Tibial nerve (tissue), 4 donors: ENCODE data around the gene SHROOM2. TPM values are rescaled to one million over a fixed set of nuclear protein-coding genes. Genes with fewer than 3 reads are reported as not detected.

ENCODE experiments used
- DNase-seq, 2 donors: peaks; one replicate each; pipeline ENCODE4 v3.0.0-alpha.2; 2019; ENCODE audit warnings: low spot score in 2 of 2
- H3K27ac ChIP-seq, 4 donors: fragments of 200-600 bp; sonication (generic) in 3 of 4; one replicate each; pipeline ENCODE4 v1.5.1; 2017 to 2019; ENCODE audit warnings: mild to moderate bottlenecking in 1 of 4
- H3K27me3 ChIP-seq, 2 donors: fragments of 200-600 bp; sonication (generic) in 1 of 2; one replicate each; pipeline versions ENCODE4 v1.5.1 to v1.6.0; 2017 to 2019
- H3K36me3 ChIP-seq, 3 donors: fragments of 200-600 bp; sonication (generic); one replicate each; pipeline ENCODE4 v1.5.1; 2018 to 2019
- H3K4me1 ChIP-seq, 4 donors: fragments of 200-600 bp; sonication (generic) in 3 of 4; one replicate each; pipeline ENCODE4 v1.5.1; 2017 to 2019
- H3K4me3 ChIP-seq, 4 donors: fragments of 200-600 bp; sonication (generic) in 3 of 4; one replicate each; pipeline ENCODE4 v1.5.1; 2017 to 2019; ENCODE audit warnings: mild to moderate bottlenecking in 1 of 4, moderate library complexity in 1 of 4
- H3K9me3 ChIP-seq, 4 donors: fragments of 200-600 bp; sonication (generic) in 3 of 4; one replicate each; pipeline ENCODE4 v1.5.1; 2017 to 2019
- CTCF ChIP-seq, 5 experiments: fragments of 200-600 bp in 3 of 5; fragments of 450-650 bp in 2 of 5; sonication (generic) in 3 of 5; IDR thresholded peaks; one replicate each; pipeline ENCODE4 v1.5.1; 2016 to 2019; ENCODE audit warnings: antibody characterized with exemption in 5 of 5, mild to moderate bottlenecking in 3 of 5, moderate library complexity in 2 of 5
- EP300 ChIP-seq, 2 donors: sonication (generic); formaldehyde crosslinking; IDR thresholded peaks; one replicate each; pipeline ENCODE4 v1.6.1; 2017; ENCODE audit warnings: antibody characterized with exemption in 2 of 2, mild to moderate bottlenecking in 1 of 2
- POLR2A ChIP-seq, 2 donors: fragments of 450-650 bp; IDR thresholded peaks; one replicate each; pipeline ENCODE4 v1.6.1; 2017; ENCODE audit warnings: antibody characterized with exemption in 2 of 2, mild to moderate bottlenecking in 2 of 2, moderate library complexity in 2 of 2
- WGBS, 2 donors: methylation state at CpG; one replicate each; pipeline ENCODE4 v1.1.5; 2018; 5-methylcytosine and 5-hydroxymethylcytosine counted together
- total RNA-seq, 4 donors: library from RNA; depleted of rRNA; stranded (reverse); fragments of >200 nt; gene quantifications; one replicate each; pipeline ENCODE4 v1.1.0, GENCODE V29; 2016

Gene SHROOM2
- total RNA-seq, 4 donors from 2014 or later, result 2.7 to 5.0 (median 3.6) TPM

- peaks cover 0 to 4% of the 10 kb centered on the region in 2 donors for H3K27me3 ChIP-seq
- H3K9me3 ChIP-seq, result no peaks in the 10 kb centered on the region
- H3K4me3 ChIP-seq, result no peak overlapping the region
- no peaks in the 10 kb centered on the region for H3K4me1 ChIP-seq
- no peak for TF ChIP-seq EP300 (IDR thresholded peaks at IDR 0.05)
- TF ChIP-seq CTCF (IDR thresholded peaks at IDR 0.05), result peak; percentile 11 to 41 (median 35)
- TF ChIP-seq POLR2A (IDR thresholded peaks at IDR 0.05), result no peak
- H3K36me3 ChIP-seq, result no peaks in the 10 kb centered on the region
- 67 to 69% methylated on average over 9 of the region's 9 CpGs for WGBS, 2 donors
- no peak overlapping the region for H3K27ac ChIP-seq
- no peak for DNase-seq
These were observed 87.7 kb downstream of the SHROOM2 start for GRCh38 chrX:9873952-9874351.

- no peaks in the 10 kb centered on the region for H3K36me3 ChIP-seq
- DNase-seq, result no peak
- peaks cover 0 to 4% of the 10 kb centered on the region in 2 donors for H3K27me3 ChIP-seq
- no peaks in the 10 kb centered on the region for H3K4me1 ChIP-seq
- H3K27ac ChIP-seq, result no peak overlapping the region
- H3K9me3 ChIP-seq, result no peaks in the 10 kb centered on the region
- 74 to 75% methylated on average over 6 of the region's 6 CpGs for WGBS, 2 donors
- no peak overlapping the region for H3K4me3 ChIP-seq
- TF ChIP-seq POLR2A (IDR thresholded peaks at IDR 0.05) (no peak), EP300 (IDR thresholded peaks at IDR 0.05) (no peak), CTCF (IDR thresholded peaks at IDR 0.05) (no peak)
These were observed 88.3 kb downstream of the SHROOM2 start for GRCh38 chrX:9874483-9874882.

- peaks cover 0 to 4% of the 10 kb centered on the region in 2 donors for H3K27me3 ChIP-seq
- H3K4me3 ChIP-seq, result no peak overlapping the region
- 79 to 95% methylated on average over 3 of the region's 3 CpGs for WGBS, 2 donors
- TF ChIP-seq POLR2A (IDR thresholded peaks at IDR 0.05) (no peak), EP300 (IDR thresholded peaks at IDR 0.05) (no peak), CTCF (IDR thresholded peaks at IDR 0.05) (no peak)
- H3K9me3 ChIP-seq, result no peaks in the 10 kb centered on the region
- DNase-seq, result no peak
- no peaks in the 10 kb centered on the region for H3K36me3 ChIP-seq
- H3K27ac ChIP-seq, result no peak overlapping the region
- no peaks in the 10 kb centered on the region for H3K4me1 ChIP-seq
These were observed 89.6 kb downstream of the SHROOM2 start for GRCh38 chrX:9875801-9876200.

- no peak overlapping the region for H3K4me3 ChIP-seq
- no peak for TF ChIP-seq EP300 (IDR thresholded peaks at IDR 0.05)
- TF ChIP-seq CTCF (IDR thresholded peaks at IDR 0.05), result no peak
- no peak for TF ChIP-seq POLR2A (IDR thresholded peaks at IDR 0.05)
- no peaks in the 10 kb centered on the region for H3K36me3 ChIP-seq
- H3K4me1 ChIP-seq, result no peaks in the 10 kb centered on the region
- no peaks in the 10 kb centered on the region for H3K9me3 ChIP-seq
- no peak overlapping the region for H3K27ac ChIP-seq
- 81 to 93% methylated on average over 4 of the region's 4 CpGs for WGBS, 2 donors
- DNase-seq, result no peak
- H3K27me3 ChIP-seq, result peaks cover 0 to 4% of the 10 kb centered on the region in 2 donors
These were observed 90.0 kb downstream of the SHROOM2 start for GRCh38 chrX:9876201-9876600.

GRCh38 chrX:9878146-9878820, 92.1 kb downstream of the SHROOM2 start:
- TF ChIP-seq POLR2A (IDR thresholded peaks at IDR 0.05), result no peak
- TF ChIP-seq CTCF (IDR thresholded peaks at IDR 0.05), result no peak
- TF ChIP-seq EP300 (IDR thresholded peaks at IDR 0.05), result no peak
- WGBS, 2 donors, result 60 to 67% methylated on average over 4 to 12 of the region's 12 CpGs
- no peak overlapping the region for H3K4me3 ChIP-seq
- peaks cover 0 to 4% of the 10 kb centered on the region in 2 donors for H3K27me3 ChIP-seq
- no peaks in the 10 kb centered on the region for H3K9me3 ChIP-seq
- no peak for DNase-seq
- no peak overlapping the region for H3K27ac ChIP-seq
- no peaks in the 10 kb centered on the region for H3K36me3 ChIP-seq
- H3K4me1 ChIP-seq, result no peaks in the 10 kb centered on the region
